KMS-11 (cell line): ENCODE results near the gene ANGPT4.

ENCODE experiments used
- H2AFZ ChIP-seq: fragments of 200-600 bp; sonication (generic); 2 replicates; pipeline ENCODE4 v1.6.1; 2016; ENCODE audit warnings: antibody characterized with exemption, mixed run types, low read depth
- H3K27ac ChIP-seq: fragments of 200-600 bp; sonication (generic); 2 replicates; pipeline ENCODE4 v1.6.1; 2016; ENCODE audit warnings: mild to moderate bottlenecking, mixed run types
- H3K27me3 ChIP-seq: fragments of 200-600 bp; sonication (generic); 2 replicates; pipeline ENCODE4 v1.6.1; 2017; ENCODE audit warnings: mild to moderate bottlenecking, low read depth, mixed run types, moderate library complexity; ENCODE audit not compliant: insufficient read depth
- H3K36me3 ChIP-seq: fragments of 200-600 bp; sonication (generic); 2 replicates; pipeline ENCODE4 v1.6.1; 2017; ENCODE audit warnings: mild to moderate bottlenecking, mixed run types; ENCODE audit not compliant: insufficient read depth
- H3K4me1 ChIP-seq: fragments of 200-600 bp; sonication (generic); 2 replicates; pipeline ENCODE4 v1.6.1; 2016; ENCODE audit warnings: mild to moderate bottlenecking, low read depth, mixed run types; ENCODE audit not compliant: poor library complexity, severe bottlenecking
- H3K4me2 ChIP-seq: fragments of 200-600 bp; sonication (generic); 2 replicates; pipeline ENCODE4 v1.7.0; 2016; ENCODE audit warnings: mild to moderate bottlenecking, mixed run types
- H3K4me3 ChIP-seq: fragments of 200-600 bp; sonication (generic); IDR thresholded peaks from 2 replicates; pipeline ENCODE4 v1.6.1; 2017; ENCODE audit warnings: low read depth, low read length, mixed read lengths; ENCODE audit not compliant: insufficient read depth
- H3K79me2 ChIP-seq: fragments of 200-600 bp; sonication (generic); 2 replicates; pipeline ENCODE4 v1.6.1; 2016; ENCODE audit warnings: low read depth, mixed run types; ENCODE audit not compliant: insufficient read depth
- H3K9ac ChIP-seq: fragments of 200-600 bp; sonication (generic); 2 replicates; pipeline ENCODE4 v1.6.1; 2016; ENCODE audit warnings: mild to moderate bottlenecking, mixed run types
- H4K20me1 ChIP-seq: fragments of 200-600 bp; sonication (generic); 2 replicates; pipeline ENCODE4 v1.6.1; 2016; ENCODE audit warnings: mild to moderate bottlenecking, mixed run types; ENCODE audit not compliant: insufficient read depth
- TF ChIP-seq, protein P1 (sequence below): fragments of 200-600 bp; sonication (generic); conservative IDR thresholded peaks from 2 replicates; pipeline ENCODE4 v1.6.1; 2017; ENCODE audit warnings: low read depth, mild to moderate bottlenecking, antibody characterized with exemption, low read length, moderate library complexity, mixed read lengths

ANGPT4 gene

GRCh38 chr20:931401-931800 lies 15.3 kb upstream of the ANGPT4 start:
- no peaks in the 10 kb centered on the region for H3K36me3 ChIP-seq
- TF ChIP-seq, protein P1, sequence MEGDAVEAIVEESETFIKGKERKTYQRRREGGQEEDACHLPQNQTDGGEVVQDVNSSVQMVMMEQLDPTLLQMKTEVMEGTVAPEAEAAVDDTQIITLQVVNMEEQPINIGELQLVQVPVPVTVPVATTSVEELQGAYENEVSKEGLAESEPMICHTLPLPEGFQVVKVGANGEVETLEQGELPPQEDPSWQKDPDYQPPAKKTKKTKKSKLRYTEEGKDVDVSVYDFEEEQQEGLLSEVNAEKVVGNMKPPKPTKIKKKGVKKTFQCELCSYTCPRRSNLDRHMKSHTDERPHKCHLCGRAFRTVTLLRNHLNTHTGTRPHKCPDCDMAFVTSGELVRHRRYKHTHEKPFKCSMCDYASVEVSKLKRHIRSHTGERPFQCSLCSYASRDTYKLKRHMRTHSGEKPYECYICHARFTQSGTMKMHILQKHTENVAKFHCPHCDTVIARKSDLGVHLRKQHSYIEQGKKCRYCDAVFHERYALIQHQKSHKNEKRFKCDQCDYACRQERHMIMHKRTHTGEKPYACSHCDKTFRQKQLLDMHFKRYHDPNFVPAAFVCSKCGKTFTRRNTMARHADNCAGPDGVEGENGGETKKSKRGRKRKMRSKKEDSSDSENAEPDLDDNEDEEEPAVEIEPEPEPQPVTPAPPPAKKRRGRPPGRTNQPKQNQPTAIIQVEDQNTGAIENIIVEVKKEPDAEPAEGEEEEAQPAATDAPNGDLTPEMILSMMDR = no peak
- H3K4me1 ChIP-seq = no peaks in the 10 kb centered on the region
- no peak overlapping the region for H3K4me3 ChIP-seq
- H3K27ac ChIP-seq = no peak overlapping the region
- H3K9ac ChIP-seq = no peak overlapping the region
- H3K79me2 ChIP-seq = no peaks in the 10 kb centered on the region
- H3K4me2 ChIP-seq = no peak overlapping the region
- H4K20me1 ChIP-seq = no peaks in the 10 kb centered on the region
- H3K27me3 ChIP-seq = no peaks in the 10 kb centered on the region
- no peak overlapping the region for H2AFZ ChIP-seq

DNA sequence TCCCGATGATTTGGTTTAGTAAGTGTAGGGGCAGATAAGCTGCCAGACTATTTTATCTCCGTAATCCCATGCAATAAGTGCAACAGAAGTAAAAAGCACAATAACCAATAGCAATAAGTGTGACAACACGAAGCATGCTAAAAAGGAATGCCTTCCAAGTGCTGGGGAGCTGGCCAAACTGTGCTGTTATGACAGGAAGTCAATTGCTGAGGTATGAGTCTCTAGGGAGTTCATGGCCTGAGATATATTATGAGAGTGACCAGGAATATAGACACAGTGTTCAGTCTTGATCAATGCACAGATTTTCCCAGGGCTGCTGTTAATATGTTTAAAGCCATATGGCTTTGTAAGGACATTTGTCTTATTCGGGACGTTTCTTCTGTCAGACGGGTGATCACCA lies 10.5 kb upstream of the ANGPT4 start:
- no peak overlapping the region for H3K9ac ChIP-seq
- no peak overlapping the region for H3K27ac ChIP-seq
- H4K20me1 ChIP-seq = no peaks in the 10 kb centered on the region
- H3K36me3 ChIP-seq = no peaks in the 10 kb centered on the region
- H3K79me2 ChIP-seq = no peaks in the 10 kb centered on the region
- TF ChIP-seq, protein P1 = no peak
- H3K4me1 ChIP-seq = no peaks in the 10 kb centered on the region
- H3K4me2 ChIP-seq = no peak overlapping the region
- H3K4me3 ChIP-seq = no peak overlapping the region
- no peaks in the 10 kb centered on the region for H3K27me3 ChIP-seq
- H2AFZ ChIP-seq = no peak overlapping the region

GRCh38 chr20:925516-925915 lies 9.4 kb upstream of the ANGPT4 start:
- TF ChIP-seq, protein P1 = no peak
- no peaks in the 10 kb centered on the region for H4K20me1 ChIP-seq
- H3K36me3 ChIP-seq = no peaks in the 10 kb centered on the region
- H3K27ac ChIP-seq = no peak overlapping the region
- no peak overlapping the region for H3K4me3 ChIP-seq
- H2AFZ ChIP-seq = no peak overlapping the region
- no peaks in the 10 kb centered on the region for H3K27me3 ChIP-seq
- no peaks in the 10 kb centered on the region for H3K4me1 ChIP-seq
- no peak overlapping the region for H3K9ac ChIP-seq
- no peak overlapping the region for H3K4me2 ChIP-seq
- H3K79me2 ChIP-seq = no peaks in the 10 kb centered on the region

GRCh38 chr20:924639-925038 lies 8.5 kb upstream of the ANGPT4 start:
- H3K27ac ChIP-seq = no peak overlapping the region
- TF ChIP-seq, protein P1 = no peak
- H3K79me2 ChIP-seq = no peaks in the 10 kb centered on the region
- no peaks in the 10 kb centered on the region for H3K36me3 ChIP-seq
- no peaks in the 10 kb centered on the region for H3K4me1 ChIP-seq
- no peak overlapping the region for H3K9ac ChIP-seq
- H4K20me1 ChIP-seq = no peaks in the 10 kb centered on the region
- H2AFZ ChIP-seq = no peak overlapping the region
- H3K27me3 ChIP-seq = no peaks in the 10 kb centered on the region
- H3K4me2 ChIP-seq = no peak overlapping the region
- H3K4me3 ChIP-seq = no peak overlapping the region
